ENCODE results near the gene NCBP3.

DNA sequence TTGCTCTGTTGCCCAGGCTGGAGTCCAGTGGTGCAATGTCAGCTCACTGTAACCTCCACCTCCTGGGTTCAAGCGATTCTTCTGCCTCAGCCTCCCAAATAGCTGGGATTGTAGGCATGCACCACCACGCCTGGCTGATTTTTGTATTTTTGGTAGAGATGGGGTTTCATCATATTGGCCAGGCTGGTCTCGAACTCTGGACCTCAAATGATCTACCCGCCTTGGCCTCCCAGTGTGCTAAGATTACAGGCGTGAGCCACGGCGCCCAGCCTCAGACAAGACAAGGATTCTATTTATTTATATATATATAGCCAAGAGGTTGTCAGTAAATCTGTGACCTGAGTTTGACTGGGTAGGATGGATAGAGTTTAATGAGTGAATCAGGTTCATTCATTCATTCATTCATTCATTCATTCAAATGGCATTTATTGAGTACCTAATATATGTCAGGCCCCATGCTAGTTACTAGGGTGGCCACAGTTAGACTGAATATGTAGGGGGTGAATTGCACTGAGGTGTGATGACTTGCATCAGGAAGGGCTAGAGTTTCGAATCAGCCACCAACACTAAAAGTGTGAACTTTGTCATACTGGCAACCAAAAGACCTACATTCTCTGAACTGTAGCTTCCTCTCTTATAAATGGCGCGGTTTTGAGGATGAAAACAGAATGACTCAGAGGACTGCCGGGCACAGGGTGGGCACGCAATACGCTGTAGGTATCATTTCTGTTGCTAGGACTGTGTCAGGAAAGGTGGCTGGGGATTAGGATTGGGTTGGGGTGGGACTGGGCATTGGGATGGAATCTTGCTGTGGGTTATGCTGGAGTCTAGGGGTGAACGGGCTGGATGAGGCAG lies 82.9 kb downstream of the NCBP3 start:
- no peak for TF ChIP-seq POLR2AphosphoS5 (IDR thresholded peaks at IDR 0.05; ENCODE audit: low read depth, low read length)
- TF ChIP-seq, protein P1, sequence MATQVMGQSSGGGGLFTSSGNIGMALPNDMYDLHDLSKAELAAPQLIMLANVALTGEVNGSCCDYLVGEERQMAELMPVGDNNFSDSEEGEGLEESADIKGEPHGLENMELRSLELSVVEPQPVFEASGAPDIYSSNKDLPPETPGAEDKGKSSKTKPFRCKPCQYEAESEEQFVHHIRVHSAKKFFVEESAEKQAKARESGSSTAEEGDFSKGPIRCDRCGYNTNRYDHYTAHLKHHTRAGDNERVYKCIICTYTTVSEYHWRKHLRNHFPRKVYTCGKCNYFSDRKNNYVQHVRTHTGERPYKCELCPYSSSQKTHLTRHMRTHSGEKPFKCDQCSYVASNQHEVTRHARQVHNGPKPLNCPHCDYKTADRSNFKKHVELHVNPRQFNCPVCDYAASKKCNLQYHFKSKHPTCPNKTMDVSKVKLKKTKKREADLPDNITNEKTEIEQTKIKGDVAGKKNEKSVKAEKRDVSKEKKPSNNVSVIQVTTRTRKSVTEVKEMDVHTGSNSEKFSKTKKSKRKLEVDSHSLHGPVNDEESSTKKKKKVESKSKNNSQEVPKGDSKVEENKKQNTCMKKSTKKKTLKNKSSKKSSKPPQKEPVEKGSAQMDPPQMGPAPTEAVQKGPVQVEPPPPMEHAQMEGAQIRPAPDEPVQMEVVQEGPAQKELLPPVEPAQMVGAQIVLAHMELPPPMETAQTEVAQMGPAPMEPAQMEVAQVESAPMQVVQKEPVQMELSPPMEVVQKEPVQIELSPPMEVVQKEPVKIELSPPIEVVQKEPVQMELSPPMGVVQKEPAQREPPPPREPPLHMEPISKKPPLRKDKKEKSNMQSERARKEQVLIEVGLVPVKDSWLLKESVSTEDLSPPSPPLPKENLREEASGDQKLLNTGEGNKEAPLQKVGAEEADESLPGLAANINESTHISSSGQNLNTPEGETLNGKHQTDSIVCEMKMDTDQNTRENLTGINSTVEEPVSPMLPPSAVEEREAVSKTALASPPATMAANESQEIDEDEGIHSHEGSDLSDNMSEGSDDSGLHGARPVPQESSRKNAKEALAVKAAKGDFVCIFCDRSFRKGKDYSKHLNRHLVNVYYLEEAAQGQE (IDR thresholded peaks at IDR 0.05; ENCODE audit: insufficient read depth in 1 of 2, low read depth in 2 of 2, low read length in 2 of 2): no peak
- no peak for TF ChIP-seq TAF1 (IDR thresholded peaks at IDR 0.05; ENCODE audit: borderline replicate concordance, insufficient read depth, low read length)
- TF ChIP-seq FOXP2 (optimal IDR thresholded peaks at IDR 0.05; ENCODE audit: borderline replicate concordance, extremely low read depth, extremely low read length, insufficient read depth): no peak
- no peak for TF ChIP-seq SIN3A (IDR thresholded peaks at IDR 0.05; ENCODE audit: borderline replicate concordance, insufficient read depth, low read length)

Data from PFSK-1 (cell line).